PFSK-1 (cell line): Measurements from ENCODE around the gene ARHGEF18.
A peak's percentile ranks its signal among the peaks of the same experiment; 100 is the strongest.

Source experiments
- FOXP2 ChIP-seq: optimal IDR thresholded peaks from 2 replicates; pipeline ENCODE3; 2011; ENCODE audit warnings: borderline replicate concordance, control low read depth, inconsistent platforms; ENCODE audit not compliant: insufficient read depth; ENCODE audit errors: extremely low read length, extremely low read depth
- POLR2AphosphoS5 ChIP-seq: IDR thresholded peaks from 2 replicates; pipeline ENCODE4 v1.6.1; 2012; ENCODE audit warnings: low read depth, mild to moderate bottlenecking, control low read depth, low read length, moderate library complexity
- REST ChIP-seq, 2 experiments: IDR thresholded peaks; 2 replicates each; pipeline versions ENCODE4 v1.6.1 to v1.8.0; 2011 to 2012; ENCODE audit warnings: low read depth in 2 of 2, low read length in 2 of 2, control low read depth in 1 of 2, inconsistent platforms in 1 of 2, mild to moderate bottlenecking in 1 of 2, moderate library complexity in 1 of 2; ENCODE audit not compliant: insufficient read depth in 1 of 2
- SIN3A ChIP-seq: IDR thresholded peaks from 2 replicates; pipeline ENCODE4 v1.6.1; 2012; ENCODE audit warnings: mild to moderate bottlenecking, low read length, moderate library complexity, borderline replicate concordance; ENCODE audit not compliant: insufficient read depth
- TAF1 ChIP-seq: IDR thresholded peaks from 2 replicates; pipeline ENCODE4 v1.6.1; 2012; ENCODE audit warnings: low read length, control low read depth, borderline replicate concordance; ENCODE audit not compliant: insufficient read depth

ARHGEF18 gene

GRCh38 chr19:7394731-7395359 is 46.1 kb downstream of the ARHGEF18 start:
- peak; percentile 84 for TF ChIP-seq TAF1
- TF ChIP-seq REST (IDR thresholded peaks at IDR 0.05; ENCODE audit: insufficient read depth in 1 of 2, low read depth in 2 of 2, low read length in 2 of 2), result no peak
- TF ChIP-seq POLR2AphosphoS5, result peak; percentile 92
- peak; percentile 85 for TF ChIP-seq FOXP2
- peak; percentile 89; the same call in 1 of the 2 replicates for TF ChIP-seq SIN3A

- TF ChIP-seq POLR2AphosphoS5, result no peak
- no peak for TF ChIP-seq FOXP2
- TF ChIP-seq TAF1, result no peak
- no peak for TF ChIP-seq REST (IDR thresholded peaks at IDR 0.05; ENCODE audit: insufficient read depth in 1 of 2, low read depth in 2 of 2, low read length in 2 of 2)
- TF ChIP-seq SIN3A, result no peak
These were observed 46.8 kb downstream of the ARHGEF18 start for GRCh38 chr19:7395360-7396066.

GRCh38 chr19:7397687-7398086 is 49.0 kb downstream of the ARHGEF18 start:
- no peak for TF ChIP-seq FOXP2
- TF ChIP-seq POLR2AphosphoS5, result no peak
- no peak for TF ChIP-seq SIN3A
